Measurements from ENCODE around the gene RPUSD4. TPM values are rescaled to one million over a fixed set of nuclear protein-coding genes. Genes with fewer than 3 reads are reported as not detected.

Gene RPUSD4
- total and polyA plus RNA-seq, 5 experiments from 2014 or later: 18.1 to 47.9 (median 21.7) TPM

DNA sequence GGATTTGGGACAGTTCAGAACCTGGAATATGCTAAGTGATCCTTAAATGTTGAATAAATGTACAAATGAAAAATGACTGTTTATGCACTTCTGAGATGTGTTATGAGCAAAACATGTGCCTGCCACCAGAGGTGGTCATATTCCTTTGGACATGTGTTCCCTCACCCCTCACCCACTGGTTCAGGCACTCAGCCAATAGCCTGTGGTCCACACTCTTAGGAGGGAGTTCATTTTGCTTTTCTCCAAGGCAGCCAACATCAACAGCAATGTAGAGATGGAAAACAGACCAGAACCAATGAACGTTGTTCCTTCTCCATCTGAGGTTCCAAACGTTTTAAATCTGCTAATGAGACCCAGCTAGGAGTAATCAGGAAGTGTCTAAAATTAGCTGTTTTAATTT, 44.0 kb downstream of the RPUSD4 start:
- no peak for ATAC-seq
- peaks cover 0 to 1% (median 0%) of the 10 kb centered on the region in 4 donors for H3K4me1 Mint-ChIP-seq
- no peaks in the 10 kb centered on the region for H3K9me3 Mint-ChIP-seq
- DNase-seq: no peak
- POLR2A ChIA-PET: no interaction called here
- no peak overlapping the region for H3K27ac Mint-ChIP-seq
- no peaks in the 10 kb centered on the region for H3K36me3 Mint-ChIP-seq
- H3K4me3 Mint-ChIP-seq: no peak overlapping the region
- H3K27me3 Mint-ChIP-seq: peaks cover 0 to 19% (median 9%) of the 10 kb centered on the region in 5 donors

DNA sequence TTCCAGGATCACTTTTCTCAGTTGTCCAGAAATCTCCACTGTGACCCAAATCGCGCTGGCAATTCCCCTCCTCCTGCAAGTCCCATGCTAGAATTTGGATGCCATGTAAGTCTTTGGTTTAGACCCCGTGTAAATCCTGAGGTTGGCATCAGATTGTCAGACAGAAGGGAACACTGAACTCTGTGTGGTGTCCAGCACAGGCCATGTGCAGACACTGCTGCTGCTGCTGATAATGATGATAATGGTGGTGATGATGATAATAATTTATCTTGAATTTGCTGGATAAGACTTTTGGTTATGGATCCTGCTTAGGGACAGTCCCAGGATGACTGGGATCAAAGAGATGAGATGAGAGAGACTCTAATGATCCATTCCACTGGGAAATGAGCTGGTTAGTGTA, 45.0 kb downstream of the RPUSD4 start:
- ATAC-seq: no peak
- POLR2A ChIA-PET: no interaction called here
- no peak overlapping the region for H3K27ac Mint-ChIP-seq
- DNase-seq: no peak
- no peaks in the 10 kb centered on the region for H3K36me3 Mint-ChIP-seq
- H3K27me3 Mint-ChIP-seq: peaks cover 0 to 15% (median 6%) of the 10 kb centered on the region in 5 donors
- no peak overlapping the region for H3K4me3 Mint-ChIP-seq
- no peaks in the 10 kb centered on the region for H3K9me3 Mint-ChIP-seq
- H3K4me1 Mint-ChIP-seq: no peaks in the 10 kb centered on the region

DNA sequence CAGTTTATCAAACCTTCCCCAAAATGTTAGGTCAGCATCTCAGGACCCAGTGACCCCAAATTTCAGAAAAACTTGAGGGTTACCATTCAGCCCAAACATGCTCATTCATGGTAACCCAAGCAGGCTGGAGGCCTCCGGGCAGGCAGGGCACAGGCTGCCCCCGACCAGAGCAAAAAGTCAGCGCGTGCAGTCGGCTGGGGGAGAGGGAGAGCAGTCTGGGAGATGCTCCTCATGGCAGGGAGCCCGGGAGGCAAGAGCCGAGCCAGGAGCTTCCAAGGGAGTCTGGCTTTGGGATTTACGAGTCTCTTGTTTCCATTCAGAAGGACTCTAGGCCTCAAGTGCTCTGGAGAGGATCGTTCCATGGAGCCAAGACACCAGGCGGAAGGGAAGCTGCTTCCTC, 45.7 kb downstream of the RPUSD4 start:
- ATAC-seq: no peak
- Mint-ChIP-seq H3K36me3 (no peaks in the 10 kb centered on the region), H3K27ac (no peak overlapping the region), H3K27me3 (peaks cover 0 to 12% (median 3%) of the 10 kb centered on the region in 5 donors), H3K9me3 (no peaks in the 10 kb centered on the region), H3K4me3 (no peak overlapping the region), H3K4me1 (no peaks in the 10 kb centered on the region)
- DNase-seq: no peak
- POLR2A ChIA-PET: no interaction called here

DNA sequence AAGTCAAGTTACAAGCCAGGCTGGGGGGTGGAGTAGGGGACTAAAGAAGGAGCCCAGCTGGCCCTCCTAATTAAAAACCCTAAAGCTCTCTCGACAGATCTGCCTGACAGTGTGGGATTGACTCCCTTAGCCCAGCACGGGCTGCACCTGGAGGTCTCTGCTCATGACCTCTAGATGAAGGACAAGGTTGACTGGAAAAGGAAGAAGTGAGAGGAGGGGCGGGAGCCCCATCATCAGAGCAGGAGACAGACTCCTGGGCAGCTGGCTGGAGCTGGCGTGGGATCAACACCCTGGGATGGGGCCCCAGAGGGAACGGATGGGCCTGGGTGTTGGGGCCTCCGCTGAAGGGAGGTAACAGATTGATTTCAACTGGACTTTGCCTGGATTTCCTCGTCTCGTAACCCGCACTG, 46.1 kb downstream of the RPUSD4 start:
- POLR2A ChIA-PET: no interaction called here
- no peak overlapping the region for H3K4me3 Mint-ChIP-seq
- H3K9me3 Mint-ChIP-seq: no peaks in the 10 kb centered on the region

DNA sequence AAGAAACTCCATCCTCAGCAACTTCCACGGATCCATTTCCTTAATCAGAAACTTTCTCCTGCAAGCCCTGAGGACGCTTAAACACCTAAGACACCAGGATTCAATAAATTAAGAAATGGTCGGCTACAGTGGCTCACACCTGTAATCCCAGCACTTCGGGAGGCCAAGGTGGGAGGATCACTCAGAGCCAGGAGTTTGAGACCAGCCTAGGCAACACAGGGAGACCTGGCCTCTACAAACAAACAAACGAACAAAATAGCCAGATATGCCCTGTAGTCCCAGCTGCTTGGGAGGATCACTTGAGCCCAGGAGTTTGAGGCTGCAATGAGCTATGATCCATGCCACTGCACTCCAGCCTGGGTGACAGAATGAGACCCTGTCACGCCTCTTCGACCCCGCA, 46.7 kb downstream of the RPUSD4 start:
- H3K27me3 Mint-ChIP-seq: peaks cover 0 to 12% (median 3%) of the 10 kb centered on the region in 5 donors
- DNase-seq: no peak
- H3K4me3 Mint-ChIP-seq: no peak overlapping the region

More for the DNA sequence above, 46.1 kb downstream of the RPUSD4 start:
- Mint-ChIP-seq H3K27me3 (peaks cover 0 to 12% (median 3%) of the 10 kb centered on the region in 5 donors), H3K4me1 (no peaks in the 10 kb centered on the region), H3K36me3 (no peaks in the 10 kb centered on the region), H3K27ac (no peak overlapping the region)
- DNase-seq (no peak), ATAC-seq (no peak)

DNA sequence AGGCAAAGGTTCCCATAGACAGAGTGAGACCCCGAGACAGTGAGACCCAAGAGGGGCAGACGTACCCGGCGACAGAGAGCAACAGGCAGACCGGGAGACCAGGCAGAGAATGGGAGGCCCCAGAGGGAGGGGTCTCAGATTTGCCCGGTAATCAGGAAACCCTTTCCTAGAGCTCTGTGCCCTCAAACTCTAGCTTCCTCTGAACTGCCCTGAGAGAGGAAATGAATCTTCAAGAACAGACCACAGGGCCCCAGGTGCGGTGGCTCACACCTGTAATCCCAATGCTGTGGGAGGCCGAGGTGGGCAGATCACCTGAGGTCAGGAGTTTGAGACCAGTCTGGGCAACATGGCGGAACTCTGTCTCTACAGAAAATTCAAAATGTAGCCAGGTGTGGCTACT, 47.7 kb downstream of the RPUSD4 start:
- ATAC-seq: no peak
- no peaks in the 10 kb centered on the region for H3K4me1 Mint-ChIP-seq
- H3K4me3 Mint-ChIP-seq: no peak overlapping the region
- no peaks in the 10 kb centered on the region for H3K36me3 Mint-ChIP-seq
- H3K9me3 Mint-ChIP-seq: no peaks in the 10 kb centered on the region
- no peak for DNase-seq
- POLR2A ChIA-PET: no interaction called here
- peaks cover 0 to 8% (median under 1%) of the 10 kb centered on the region in 5 donors for H3K27me3 Mint-ChIP-seq
- H3K27ac Mint-ChIP-seq: no peak overlapping the region

More for the DNA sequence above, 46.7 kb downstream of the RPUSD4 start:
- H3K9me3 Mint-ChIP-seq: no peaks in the 10 kb centered on the region
- no peak overlapping the region for H3K27ac Mint-ChIP-seq
- no peak for ATAC-seq
- H3K4me1 Mint-ChIP-seq: no peaks in the 10 kb centered on the region
- POLR2A ChIA-PET: no interaction called here
- no peaks in the 10 kb centered on the region for H3K36me3 Mint-ChIP-seq

DNA sequence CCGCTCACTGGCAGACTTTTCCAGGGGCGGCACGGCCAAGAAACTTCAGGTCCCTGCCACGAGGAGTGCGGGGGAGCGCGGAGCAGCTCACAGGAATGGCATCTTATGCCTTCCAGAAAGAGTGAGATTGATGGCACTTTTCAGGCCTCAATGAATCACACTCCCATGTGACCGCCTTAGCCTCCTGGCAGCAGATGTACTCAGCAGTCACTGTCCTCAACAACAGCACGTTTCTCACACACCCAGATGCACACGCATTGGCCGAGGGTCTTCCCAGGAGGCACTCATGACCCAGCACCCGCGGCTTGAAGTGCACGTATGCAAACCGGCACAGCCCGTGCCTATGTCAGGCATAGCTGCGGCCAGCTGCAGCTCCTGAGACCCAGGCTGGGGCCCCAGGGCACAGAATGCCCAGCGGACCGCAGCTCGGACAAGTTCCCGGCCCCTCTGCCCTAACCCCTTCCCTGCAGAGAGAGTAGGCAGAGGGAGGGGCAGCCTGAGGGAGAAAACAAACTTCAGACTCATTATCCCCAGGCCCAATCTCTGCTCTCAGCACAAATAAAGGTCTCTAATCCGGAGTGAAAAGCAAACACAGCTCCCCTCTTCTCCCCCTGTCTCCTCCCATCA, 48.3 kb downstream of the RPUSD4 start:
- no peak overlapping the region for H3K27ac Mint-ChIP-seq
- POLR2A ChIA-PET: no interaction called here

DNA sequence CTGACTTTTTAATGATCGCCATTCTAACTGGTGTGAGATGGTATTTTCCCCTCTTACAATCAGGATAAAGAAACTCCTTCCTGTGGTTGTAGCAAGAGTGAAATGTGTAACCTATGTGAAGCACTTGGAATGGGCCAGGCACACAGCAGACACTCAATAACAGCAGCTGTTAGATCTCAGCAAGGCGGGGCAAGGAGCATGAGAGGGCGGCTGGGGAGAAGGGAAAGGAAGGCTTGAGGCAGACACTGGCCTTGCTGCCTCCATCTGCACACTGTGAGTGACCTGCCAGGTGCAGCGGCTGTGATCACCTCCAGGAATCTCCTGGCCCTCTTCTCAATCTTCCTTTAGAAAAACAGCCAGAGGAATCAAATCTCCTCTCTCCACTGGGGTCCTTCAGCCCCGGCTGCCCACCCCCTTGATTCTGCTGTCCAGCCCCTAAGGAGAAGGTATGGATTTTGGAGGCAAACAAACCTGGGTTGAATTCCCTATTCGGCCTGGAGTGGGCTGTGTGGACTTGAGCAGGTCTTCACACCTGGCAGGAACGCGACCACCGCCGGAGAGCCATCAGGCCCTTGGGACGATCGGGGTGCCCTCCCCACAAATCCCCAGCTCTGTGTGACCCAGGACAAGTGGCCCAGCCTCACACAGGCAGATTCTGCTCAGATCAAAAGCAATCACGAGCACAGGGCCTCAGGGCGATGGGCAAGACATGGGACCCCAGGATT, 49.0 kb downstream of the RPUSD4 start:
- POLR2A ChIA-PET: no interaction called here
- Mint-ChIP-seq H3K9me3 (no peaks in the 10 kb centered on the region), H3K4me3 (no peak overlapping the region), H3K4me1 (no peaks in the 10 kb centered on the region), H3K27me3 (peaks cover 0 to 6% (median 0%) of the 10 kb centered on the region in 5 donors), H3K27ac (no peak overlapping the region), H3K36me3 (no peaks in the 10 kb centered on the region)
- no peak for DNase-seq
- ATAC-seq: no peak

More for the DNA sequence above, 48.3 kb downstream of the RPUSD4 start:
- ATAC-seq (no peak), DNase-seq (no peak)
- Mint-ChIP-seq H3K4me1 (no peaks in the 10 kb centered on the region), H3K36me3 (no peaks in the 10 kb centered on the region), H3K4me3 (no peak overlapping the region), H3K9me3 (no peaks in the 10 kb centered on the region), H3K27me3 (peaks cover 0 to 6% (median 0%) of the 10 kb centered on the region in 5 donors)

DNA sequence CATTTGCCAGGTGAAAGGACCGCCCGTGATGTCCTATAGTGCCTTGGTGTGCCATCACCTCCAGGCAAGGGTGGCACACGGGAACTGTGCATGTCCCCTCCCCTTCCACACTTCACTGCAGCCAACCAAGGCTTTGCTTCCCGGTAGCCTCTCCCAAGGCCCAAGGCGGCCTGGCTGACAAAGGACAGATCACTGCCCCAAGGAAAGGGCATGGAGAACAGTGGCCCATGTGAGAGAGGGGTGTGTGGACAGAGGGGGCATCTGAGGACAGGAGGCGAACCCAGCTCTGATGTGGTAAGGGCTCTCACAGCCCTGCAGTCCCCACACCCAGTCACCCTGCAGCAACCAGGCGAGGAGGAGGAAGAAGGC, 50.4 kb downstream of the RPUSD4 start:
- H3K27me3 Mint-ChIP-seq: peaks cover 0 to 5% (median 0%) of the 10 kb centered on the region in 5 donors
- H3K9me3 Mint-ChIP-seq: no peaks in the 10 kb centered on the region
- H3K36me3 Mint-ChIP-seq: no peaks in the 10 kb centered on the region
- no peaks in the 10 kb centered on the region for H3K4me1 Mint-ChIP-seq
- ATAC-seq (no peak), DNase-seq (no peak)
- no peak overlapping the region for H3K4me3 Mint-ChIP-seq
- H3K27ac Mint-ChIP-seq: no peak overlapping the region
- POLR2A ChIA-PET: no interaction called here

DNA sequence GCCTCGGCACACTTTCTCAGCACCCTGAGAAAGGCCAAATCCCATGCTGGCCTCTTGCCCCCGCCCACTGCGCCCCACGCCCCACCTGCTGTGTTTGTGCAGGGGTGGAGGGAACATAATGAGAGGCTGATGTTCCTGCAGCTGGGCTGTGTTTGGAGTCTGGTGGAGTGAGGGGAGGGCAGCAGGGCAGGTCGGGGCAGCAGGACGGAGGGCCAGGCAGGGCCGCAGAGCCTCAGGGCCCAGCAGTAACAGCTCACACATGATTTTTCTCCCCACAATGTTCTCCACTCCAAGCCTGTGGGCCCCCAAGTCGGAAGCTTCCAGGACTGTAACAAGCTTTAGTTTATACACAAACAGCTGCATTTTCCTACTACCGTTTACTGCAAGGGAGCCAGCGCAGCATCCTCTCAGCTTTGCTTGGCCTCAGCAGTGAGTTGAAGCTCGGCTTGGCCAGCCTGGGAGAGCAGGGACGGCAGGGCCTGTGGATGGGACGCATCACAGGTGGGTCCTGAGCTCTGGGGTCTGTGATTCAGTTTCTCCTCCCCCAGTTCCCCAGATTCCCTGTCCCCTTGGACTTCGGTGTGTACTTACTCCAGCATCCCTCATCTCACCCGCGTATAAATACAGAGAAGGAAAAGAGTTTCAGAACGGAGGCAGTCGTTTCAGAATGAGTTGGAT, 51.0 kb downstream of the RPUSD4 start:
- ATAC-seq (no peak), DNase-seq (no peak)
- Mint-ChIP-seq H3K27me3 (peaks cover 0 to 2% (median 0%) of the 10 kb centered on the region in 5 donors), H3K4me1 (no peaks in the 10 kb centered on the region), H3K9me3 (no peaks in the 10 kb centered on the region), H3K27ac (no peak overlapping the region), H3K36me3 (no peaks in the 10 kb centered on the region), H3K4me3 (no peak overlapping the region)
- POLR2A ChIA-PET: no interaction called here

DNA sequence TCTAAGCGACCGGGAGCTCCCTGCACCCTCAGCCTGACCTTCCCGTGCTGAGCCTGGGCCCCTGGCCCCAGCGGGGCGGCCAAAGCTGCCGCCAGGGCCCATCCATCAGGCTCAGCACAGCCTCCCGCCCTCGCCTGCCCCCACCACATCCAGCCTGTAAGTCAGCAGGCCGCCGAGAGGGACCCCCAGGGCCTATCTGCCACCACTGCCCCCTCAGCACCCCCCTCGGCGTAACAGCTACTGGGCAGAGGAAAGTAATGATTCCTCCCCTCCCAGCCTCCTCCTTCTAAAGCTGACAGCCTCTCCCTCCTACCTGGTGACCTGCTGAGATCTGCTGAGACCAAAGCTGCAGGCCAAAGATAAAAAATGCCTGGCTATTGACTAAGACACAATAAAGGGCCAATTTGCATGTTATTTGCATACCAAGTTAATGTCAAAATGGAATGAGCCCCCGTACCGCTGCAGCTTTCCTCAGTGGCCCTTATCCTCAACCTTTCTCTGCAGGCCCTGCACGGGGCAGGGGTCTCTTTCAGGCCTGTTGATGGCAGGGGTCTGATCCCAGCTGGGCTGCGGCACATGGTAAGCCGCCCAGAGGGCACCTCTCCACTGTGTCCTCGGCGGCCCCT, 51.6 kb downstream of the RPUSD4 start:
- no peaks in the 10 kb centered on the region for H3K4me1 Mint-ChIP-seq
- POLR2A ChIA-PET: no interaction called here
- H3K27ac Mint-ChIP-seq: no peak overlapping the region
- H3K9me3 Mint-ChIP-seq: no peaks in the 10 kb centered on the region
- peaks cover 0 to 2% (median 0%) of the 10 kb centered on the region in 5 donors for H3K27me3 Mint-ChIP-seq
- H3K36me3 Mint-ChIP-seq: no peaks in the 10 kb centered on the region
- ATAC-seq (no peak), DNase-seq (no peak)
- no peak overlapping the region for H3K4me3 Mint-ChIP-seq

DNA sequence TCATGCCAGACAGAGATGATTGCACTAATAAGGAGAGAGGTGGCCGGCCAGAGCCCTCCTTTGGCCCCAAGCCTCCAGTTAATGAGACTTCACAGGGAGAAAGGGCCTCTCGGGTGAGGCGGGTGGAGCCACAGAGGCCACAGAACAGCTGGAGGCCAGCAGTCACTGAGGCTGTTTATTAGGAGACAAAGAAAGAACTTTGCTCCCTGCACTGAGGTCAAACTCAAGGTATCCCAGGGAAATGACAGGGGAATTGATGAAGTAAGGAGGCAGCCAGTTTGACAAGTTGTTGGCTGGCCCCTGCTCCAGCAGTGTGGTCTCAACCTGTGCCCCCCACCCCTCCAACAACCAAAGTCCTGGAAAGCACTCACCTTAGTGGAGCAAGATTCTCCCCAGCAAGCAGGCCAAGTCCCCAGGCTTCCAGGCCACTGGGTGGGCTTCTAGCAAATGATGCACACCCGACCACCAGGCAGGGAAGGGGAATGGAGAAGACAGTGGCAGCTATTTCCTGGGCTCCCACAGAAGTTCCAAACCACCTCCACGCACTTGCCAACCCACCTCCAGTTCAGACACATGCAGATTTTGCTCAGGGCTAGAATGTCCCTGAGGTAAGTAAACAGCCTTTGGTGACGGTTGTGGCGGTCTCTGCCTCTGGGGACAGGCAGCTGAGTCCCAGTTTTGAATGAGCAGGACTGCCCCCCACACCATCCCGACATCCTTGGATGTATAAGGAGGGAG, 53.2 kb downstream of the RPUSD4 start:
- no peaks in the 10 kb centered on the region for H3K4me1 Mint-ChIP-seq
- DNase-seq: no peak
- no peaks in the 10 kb centered on the region for H3K36me3 Mint-ChIP-seq
- peaks cover 0 to 4% (median 0%) of the 10 kb centered on the region in 9 donors for H3K9me3 Mint-ChIP-seq
- H3K27me3 Mint-ChIP-seq: peaks cover 0 to 2% (median 0%) of the 10 kb centered on the region in 5 donors
- POLR2A ChIA-PET: no interaction called here
- no peak overlapping the region for H3K27ac Mint-ChIP-seq
- no peak for ATAC-seq
- H3K4me3 Mint-ChIP-seq: no peak overlapping the region
